AG09319 (cell line): ENCODE data around the gene SEC23IP.

Experiments used
- DNase-seq: peaks from one replicate; pipeline ENCODE4 v3.0.0-alpha.2; 2010; ENCODE audit warnings: low read depth; ENCODE audit errors: extremely low read depth
- TF ChIP-seq, protein P1 (sequence below): IDR thresholded peaks from 2 replicates; pipeline ENCODE4 v1.5.1; 2011; ENCODE audit warnings: low read depth, mild to moderate bottlenecking, inconsistent platforms, low read length, moderate library complexity

The SEC23IP gene

GRCh38 chr10:119932631-119933030 lies 40.1 kb downstream of the SEC23IP start:
- no peak for DNase-seq
- TF ChIP-seq, protein P1, sequence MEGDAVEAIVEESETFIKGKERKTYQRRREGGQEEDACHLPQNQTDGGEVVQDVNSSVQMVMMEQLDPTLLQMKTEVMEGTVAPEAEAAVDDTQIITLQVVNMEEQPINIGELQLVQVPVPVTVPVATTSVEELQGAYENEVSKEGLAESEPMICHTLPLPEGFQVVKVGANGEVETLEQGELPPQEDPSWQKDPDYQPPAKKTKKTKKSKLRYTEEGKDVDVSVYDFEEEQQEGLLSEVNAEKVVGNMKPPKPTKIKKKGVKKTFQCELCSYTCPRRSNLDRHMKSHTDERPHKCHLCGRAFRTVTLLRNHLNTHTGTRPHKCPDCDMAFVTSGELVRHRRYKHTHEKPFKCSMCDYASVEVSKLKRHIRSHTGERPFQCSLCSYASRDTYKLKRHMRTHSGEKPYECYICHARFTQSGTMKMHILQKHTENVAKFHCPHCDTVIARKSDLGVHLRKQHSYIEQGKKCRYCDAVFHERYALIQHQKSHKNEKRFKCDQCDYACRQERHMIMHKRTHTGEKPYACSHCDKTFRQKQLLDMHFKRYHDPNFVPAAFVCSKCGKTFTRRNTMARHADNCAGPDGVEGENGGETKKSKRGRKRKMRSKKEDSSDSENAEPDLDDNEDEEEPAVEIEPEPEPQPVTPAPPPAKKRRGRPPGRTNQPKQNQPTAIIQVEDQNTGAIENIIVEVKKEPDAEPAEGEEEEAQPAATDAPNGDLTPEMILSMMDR: no peak

- DNase-seq: no peak
- TF ChIP-seq, protein P1: peak; percentile 9
These were observed 40.6 kb downstream of the SEC23IP start for GRCh38 chr10:119933179-119933578.

GRCh38 chr10:119940487-119940886 lies 48.0 kb downstream of the SEC23IP start:
- TF ChIP-seq, protein P1: no peak
- no peak for DNase-seq

GRCh38 chr10:119942973-119943372 lies 50.4 kb downstream of the SEC23IP start:
- no peak for DNase-seq
- TF ChIP-seq, protein P1: no peak

DNA sequence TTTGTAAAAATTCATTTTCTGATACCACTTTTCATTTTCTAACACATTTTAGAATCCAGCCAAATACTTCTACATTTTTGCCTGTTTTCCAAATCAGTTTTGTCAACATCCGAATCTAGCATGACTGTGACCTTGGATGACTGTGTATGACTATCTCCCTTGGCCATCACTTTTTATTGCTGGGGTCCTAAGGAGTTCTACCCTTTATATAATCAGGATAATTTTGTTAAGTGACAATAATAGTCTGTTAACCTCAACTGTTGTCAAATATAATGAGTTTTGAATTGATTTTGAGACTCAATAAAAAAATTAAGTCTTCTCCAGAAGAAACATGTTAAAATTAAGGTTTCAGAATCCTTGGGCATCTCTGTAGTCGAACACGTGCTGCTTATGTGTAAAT lies 53.3 kb downstream of the SEC23IP start:
- TF ChIP-seq, protein P1: no peak
- DNase-seq: no peak

- DNase-seq: no peak
- TF ChIP-seq, protein P1: no peak
These were observed 54.8 kb downstream of the SEC23IP start for GRCh38 chr10:119947300-119947699.

DNA sequence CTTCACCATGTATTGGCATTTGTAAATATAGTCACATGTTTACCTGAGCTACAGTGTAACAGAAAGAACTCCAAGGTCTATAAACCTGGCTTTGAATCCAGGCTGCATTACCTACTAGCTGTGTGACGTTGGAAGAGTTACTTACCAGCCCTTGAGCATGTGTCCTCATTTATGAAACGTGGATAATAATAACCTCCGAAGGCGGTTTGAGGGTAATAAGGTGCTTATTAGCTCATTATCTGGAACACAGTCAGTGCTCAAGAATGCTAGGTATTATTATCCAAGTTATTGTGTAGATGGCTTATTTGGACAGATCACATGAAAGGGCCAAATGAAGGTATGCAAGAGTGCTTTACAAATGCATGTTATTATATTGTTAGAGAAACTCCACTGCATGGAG lies 64.9 kb downstream of the SEC23IP start:
- TF ChIP-seq, protein P1: no peak
- DNase-seq: no peak

DNA sequence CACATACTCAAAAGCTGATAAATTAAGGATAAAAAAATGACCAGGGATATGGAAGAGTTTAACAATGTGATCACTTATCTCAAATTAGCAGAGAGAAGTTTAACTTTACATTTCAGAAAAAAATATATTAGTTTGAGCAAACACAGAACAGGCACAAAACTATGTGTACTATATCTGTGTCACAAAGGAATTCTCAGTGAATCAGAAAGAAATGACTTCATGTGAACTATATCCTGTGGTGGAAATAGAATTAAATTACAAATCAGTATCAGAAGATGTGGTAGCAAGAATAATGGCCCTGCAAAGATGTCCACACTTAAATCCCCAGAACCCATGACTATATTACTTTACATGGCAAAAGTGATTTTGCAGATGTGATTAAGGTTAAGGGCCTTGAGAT lies 70.3 kb downstream of the SEC23IP start:
- DNase-seq: no peak
- TF ChIP-seq, protein P1: no peak
